Fibroblast of lung (primary cell): ENCODE results near the gene PPP1R1C.

Experiments
- EZH2 ChIP-seq: IDR thresholded peaks from 2 replicates; pipeline ENCODE4 v1.5.1; 2012; ENCODE audit warnings: low read length, control low read depth, mild to moderate bottlenecking; ENCODE audit errors: missing control alignments
- TF ChIP-seq, protein P1 (sequence below), 2 donors: IDR thresholded peaks in 1 of 2; conservative IDR thresholded peaks in 1 of 2; 1 replicate in 1 of 2; 2 replicates in 1 of 2; pipeline ENCODE4 v1.5.1; 2011 to 2012; ENCODE audit warnings: low read length in 2 of 2, control low read depth in 1 of 2, inconsistent platforms in 1 of 2, low read depth in 1 of 2, mild to moderate bottlenecking in 1 of 2

DNA sequence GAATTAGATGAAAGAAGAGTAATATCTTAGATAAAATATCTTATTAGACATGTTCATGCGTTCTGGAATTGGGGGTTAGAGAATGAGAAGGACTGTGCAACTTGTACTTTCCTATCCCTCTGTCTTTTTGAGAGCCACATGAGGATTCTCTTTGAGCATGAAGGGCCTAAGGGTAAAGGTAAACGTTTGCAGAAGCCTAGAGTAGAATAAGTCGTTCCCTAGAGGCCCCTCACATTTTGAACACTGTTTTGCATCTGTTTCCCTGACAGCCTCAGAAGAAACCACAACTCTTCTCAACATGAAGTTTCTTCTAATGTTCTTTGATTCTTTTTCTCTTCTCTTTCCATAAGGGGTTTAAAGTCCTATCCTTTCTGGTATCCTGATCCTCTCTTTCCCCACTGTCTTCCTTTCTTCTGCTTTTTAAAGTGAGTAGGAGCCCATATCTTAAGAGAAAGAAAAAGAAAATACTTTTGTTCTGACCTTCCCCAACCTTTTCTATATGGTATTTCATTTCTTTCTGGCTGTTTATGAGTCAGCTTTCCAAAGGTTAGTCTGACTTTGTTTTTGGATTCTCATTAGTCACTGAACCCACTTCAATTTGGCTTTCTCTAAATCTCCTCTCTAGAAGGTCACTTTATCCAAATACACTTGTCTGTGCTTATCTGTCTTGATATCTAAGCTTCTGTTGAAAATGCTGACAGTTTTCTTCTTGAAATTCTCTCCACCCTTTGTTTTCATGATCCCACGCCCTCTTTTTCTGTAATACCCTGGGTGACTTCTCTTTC is 34.8 kb downstream of the PPP1R1C start:
- TF ChIP-seq, protein P1, sequence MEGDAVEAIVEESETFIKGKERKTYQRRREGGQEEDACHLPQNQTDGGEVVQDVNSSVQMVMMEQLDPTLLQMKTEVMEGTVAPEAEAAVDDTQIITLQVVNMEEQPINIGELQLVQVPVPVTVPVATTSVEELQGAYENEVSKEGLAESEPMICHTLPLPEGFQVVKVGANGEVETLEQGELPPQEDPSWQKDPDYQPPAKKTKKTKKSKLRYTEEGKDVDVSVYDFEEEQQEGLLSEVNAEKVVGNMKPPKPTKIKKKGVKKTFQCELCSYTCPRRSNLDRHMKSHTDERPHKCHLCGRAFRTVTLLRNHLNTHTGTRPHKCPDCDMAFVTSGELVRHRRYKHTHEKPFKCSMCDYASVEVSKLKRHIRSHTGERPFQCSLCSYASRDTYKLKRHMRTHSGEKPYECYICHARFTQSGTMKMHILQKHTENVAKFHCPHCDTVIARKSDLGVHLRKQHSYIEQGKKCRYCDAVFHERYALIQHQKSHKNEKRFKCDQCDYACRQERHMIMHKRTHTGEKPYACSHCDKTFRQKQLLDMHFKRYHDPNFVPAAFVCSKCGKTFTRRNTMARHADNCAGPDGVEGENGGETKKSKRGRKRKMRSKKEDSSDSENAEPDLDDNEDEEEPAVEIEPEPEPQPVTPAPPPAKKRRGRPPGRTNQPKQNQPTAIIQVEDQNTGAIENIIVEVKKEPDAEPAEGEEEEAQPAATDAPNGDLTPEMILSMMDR (conservative IDR thresholded peaks at IDR 0.05 in 1 of 2, IDR thresholded peaks at IDR 0.05 in 1 of 2; ENCODE audit: low read depth in 1 of 2, low read length in 2 of 2) = no peak
- TF ChIP-seq EZH2 = no peak
